ENCODE data around the gene OTOG. TPM values are rescaled to one million over a fixed set of nuclear protein-coding genes. Genes with fewer than 3 reads are reported as not detected.

Gene OTOG
- total RNA-seq, 1 experiment from 2014 or later: 0.35 TPM

GRCh38 chr11:17652556-17652955 lies 105.5 kb downstream of the OTOG start:
- H3K4me2 ChIP-seq (ENCODE audit: insufficient read depth, insufficient read length, low read length): no peak overlapping the region
- H3K4ac ChIP-seq (ENCODE audit: low read depth, low read length): no peak overlapping the region
- no peak overlapping the region for H2BK15ac ChIP-seq (ENCODE audit: low read depth, low read length)
- no peaks in the 10 kb centered on the region for H3K79me1 ChIP-seq (ENCODE audit: insufficient read depth, low read depth, low read length, poor library complexity, severe bottlenecking)
- H3K36me3 Mint-ChIP-seq (ENCODE audit: insufficient read depth in 1 of 3, low read depth in 3 of 3): peaks cover 0 to 4% (median 1%) of the 10 kb centered on the region in 3 experiments; a peak in 4 of 7 replicates
- H3K27ac Mint-ChIP-seq: no peak overlapping the region; a peak in 1 of 7 replicates
- no peak for DNase-seq
- peaks cover 2% of the 10 kb centered on the region; the same call in 1 of the 2 replicates for H3K4me1 ChIP-seq (ENCODE audit: insufficient read depth, low read length)
- H4K5ac ChIP-seq (ENCODE audit: insufficient read length, low read depth, low read length): no peak overlapping the region
- TF ChIP-seq, protein P1, sequence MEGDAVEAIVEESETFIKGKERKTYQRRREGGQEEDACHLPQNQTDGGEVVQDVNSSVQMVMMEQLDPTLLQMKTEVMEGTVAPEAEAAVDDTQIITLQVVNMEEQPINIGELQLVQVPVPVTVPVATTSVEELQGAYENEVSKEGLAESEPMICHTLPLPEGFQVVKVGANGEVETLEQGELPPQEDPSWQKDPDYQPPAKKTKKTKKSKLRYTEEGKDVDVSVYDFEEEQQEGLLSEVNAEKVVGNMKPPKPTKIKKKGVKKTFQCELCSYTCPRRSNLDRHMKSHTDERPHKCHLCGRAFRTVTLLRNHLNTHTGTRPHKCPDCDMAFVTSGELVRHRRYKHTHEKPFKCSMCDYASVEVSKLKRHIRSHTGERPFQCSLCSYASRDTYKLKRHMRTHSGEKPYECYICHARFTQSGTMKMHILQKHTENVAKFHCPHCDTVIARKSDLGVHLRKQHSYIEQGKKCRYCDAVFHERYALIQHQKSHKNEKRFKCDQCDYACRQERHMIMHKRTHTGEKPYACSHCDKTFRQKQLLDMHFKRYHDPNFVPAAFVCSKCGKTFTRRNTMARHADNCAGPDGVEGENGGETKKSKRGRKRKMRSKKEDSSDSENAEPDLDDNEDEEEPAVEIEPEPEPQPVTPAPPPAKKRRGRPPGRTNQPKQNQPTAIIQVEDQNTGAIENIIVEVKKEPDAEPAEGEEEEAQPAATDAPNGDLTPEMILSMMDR (conservative IDR thresholded peaks at IDR 0.05): no peak
- no peaks in the 10 kb centered on the region; the same call in 1 of the 2 replicates for H3K27me3 ChIP-seq (ENCODE audit: insufficient read depth, low read length)
- no peak overlapping the region for H2AK5ac ChIP-seq (ENCODE audit: insufficient read length, low read length)
- H4K8ac ChIP-seq (replicated peaks; ENCODE audit: insufficient read length, low read depth, low read length): no peak overlapping the region
- no peak overlapping the region for H3K4me3 Mint-ChIP-seq
- no peak overlapping the region for H3K23ac ChIP-seq (ENCODE audit: insufficient read length, low read depth, low read length)
- no peak overlapping the region for H2BK5ac ChIP-seq (ENCODE audit: insufficient read length, low read length)
- H2BK12ac ChIP-seq (ENCODE audit: insufficient read length, low read depth, low read length): no peak overlapping the region
- no peak overlapping the region for H4K91ac ChIP-seq (ENCODE audit: insufficient read length, low read depth, low read length)
- H3K56ac ChIP-seq (ENCODE audit: insufficient read length, low read depth, low read length): no peak overlapping the region
- H3K9me3 Mint-ChIP-seq: peaks cover 13 to 16% of the 10 kb centered on the region in 2 experiments
- no peak overlapping the region for H3K9ac ChIP-seq (ENCODE audit: extremely low read depth, insufficient read length, low read length)
- H3K9me3 ChIP-seq (ENCODE audit: control insufficient read depth, low read depth, low read length): no peaks in the 10 kb centered on the region
- H2AFZ ChIP-seq (ENCODE audit: low read length): no peak overlapping the region
- no peaks in the 10 kb centered on the region for H4K20me1 ChIP-seq (ENCODE audit: control insufficient read depth, insufficient read depth, insufficient read length)
- H3K27me3 Mint-ChIP-seq (ENCODE audit: low read depth): peaks cover 59% of the 10 kb centered on the region
- WGBS (ENCODE audit: extremely low coverage, insufficient read length, low lambda C conversion rate): no CpG with 5 or more reads among the region's 2 CpGs
- H2BK20ac ChIP-seq (ENCODE audit: low read depth, low read length, poor library complexity, severe bottlenecking): no peak overlapping the region
- H3K27ac ChIP-seq (ENCODE audit: insufficient read length, low read depth, low read length): no peak overlapping the region
- no peaks in the 10 kb centered on the region for H3K79me2 ChIP-seq (ENCODE audit: insufficient read depth, low read length)
- peaks cover 25 to 38% of the 10 kb centered on the region in 2 experiments for H3K4me1 Mint-ChIP-seq
- H3T11ph ChIP-seq (ENCODE audit: low read length): no peak overlapping the region
- H2BK120ac ChIP-seq (ENCODE audit: low read depth, low read length, poor library complexity, severe bottlenecking): no peak overlapping the region
- H3K14ac ChIP-seq (ENCODE audit: insufficient read depth, low read length): no peak overlapping the region
- H3K23me2 ChIP-seq (ENCODE audit: insufficient read length, low read depth, low read length, poor library complexity, severe bottlenecking): no peaks in the 10 kb centered on the region
- no peak overlapping the region for H3K18ac ChIP-seq (ENCODE audit: insufficient read length, low read depth, low read length)
